HG03469 (cell line): ENCODE data around the gene TCERG1.
"Not testable (repeated sequence)": the region's sequence is repeated elsewhere in the genome, so short reads cannot be mapped to it uniquely, and the experiment has no call there.

ENCODE experiments used
- ATAC-seq: cut with Tn5 transposase; IDR thresholded peaks from one replicate; pipeline ENCODE4 v1.9.1; 2021; ENCODE audit warnings: mild to moderate bottlenecking, moderate library complexity, moderate number of reproducible peaks; ENCODE audit not compliant: unreplicated experiment

The TCERG1 gene

GRCh38 chr5:146519554-146519953 lies 72.4 kb downstream of the TCERG1 start:
- no peak for ATAC-seq

GRCh38 chr5:146520731-146521130 lies 73.6 kb downstream of the TCERG1 start:
- ATAC-seq: no peak

GRCh38 chr5:146521403-146522106 lies 74.4 kb downstream of the TCERG1 start:
- ATAC-seq: no peak

- ATAC-seq: no peak
These were observed 76.6 kb downstream of the TCERG1 start for GRCh38 chr5:146523698-146524097.

- ATAC-seq: no peak
These were observed 80.7 kb downstream of the TCERG1 start for GRCh38 chr5:146527785-146528184.

- no peak for ATAC-seq
These were observed 81.1 kb downstream of the TCERG1 start for GRCh38 chr5:146528236-146528635.

GRCh38 chr5:146529984-146530383 lies 82.9 kb downstream of the TCERG1 start:
- ATAC-seq: peak; percentile 46

GRCh38 chr5:146533260-146533857 lies 86.2 kb downstream of the TCERG1 start:
- peak; percentile 97 for ATAC-seq

- no peak for ATAC-seq
These were observed 86.7 kb downstream of the TCERG1 start for GRCh38 chr5:146533882-146534281.

GRCh38 chr5:146538432-146538831 lies 91.3 kb downstream of the TCERG1 start:
- no peak for ATAC-seq

- ATAC-seq: no peak
These were observed 92.8 kb downstream of the TCERG1 start for GRCh38 chr5:146539973-146540372.

GRCh38 chr5:146540414-146540813 lies 93.3 kb downstream of the TCERG1 start:
- ATAC-seq: no peak

GRCh38 chr5:146541958-146542849 lies 95.1 kb downstream of the TCERG1 start:
- ATAC-seq: peak; percentile 96

- ATAC-seq: no peak
These were observed 97.1 kb downstream of the TCERG1 start for GRCh38 chr5:146544232-146544631.

GRCh38 chr5:146548781-146549449 lies 101.8 kb downstream of the TCERG1 start:
- peak; percentile 64 for ATAC-seq

GRCh38 chr5:146549615-146550014 lies 102.5 kb downstream of the TCERG1 start:
- no peak for ATAC-seq

- ATAC-seq: no peak
These were observed 106.3 kb downstream of the TCERG1 start for GRCh38 chr5:146553446-146553845.

- not testable (repeated sequence) for ATAC-seq
These were observed 109.8 kb downstream of the TCERG1 start for GRCh38 chr5:146556884-146557283.

GRCh38 chr5:146560205-146560812 lies 113.2 kb downstream of the TCERG1 start:
- ATAC-seq: no peak
